GM21723 (cell line): ENCODE results near the gene PHPT1.
"Not testable (repeated sequence)": the region's sequence is repeated elsewhere in the genome, so short reads cannot be mapped to it uniquely, and the experiment has no call there.

Experiments used
- ATAC-seq: cut with Tn5 transposase; IDR thresholded peaks from one replicate; pipeline ENCODE4 v1.9.1; 2021; ENCODE audit warnings: mild to moderate bottlenecking, moderate library complexity; ENCODE audit not compliant: unreplicated experiment

Gene PHPT1

DNA sequence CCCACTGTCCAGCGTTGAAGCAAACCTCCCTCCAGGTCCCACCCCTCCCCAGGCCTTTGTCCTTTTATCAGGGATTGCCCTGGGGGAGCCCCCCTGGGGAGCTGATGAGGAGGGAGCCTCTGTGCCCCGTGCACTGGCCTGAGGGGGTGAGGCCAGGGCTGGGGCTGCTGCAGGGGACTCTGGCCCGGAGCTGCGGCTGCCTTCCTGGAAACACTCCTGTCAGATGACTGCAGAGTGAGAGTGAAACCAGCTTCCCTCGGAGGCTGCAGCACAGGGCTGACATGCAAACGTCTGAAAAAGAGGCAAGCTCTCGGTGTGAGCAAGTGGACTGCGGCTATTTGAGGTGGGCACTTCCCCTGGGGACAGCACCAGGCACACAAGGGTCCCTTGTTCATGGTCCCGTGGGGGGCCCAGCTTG, 32.5 kb downstream of the PHPT1 start:
- ATAC-seq: peak; percentile 36

DNA sequence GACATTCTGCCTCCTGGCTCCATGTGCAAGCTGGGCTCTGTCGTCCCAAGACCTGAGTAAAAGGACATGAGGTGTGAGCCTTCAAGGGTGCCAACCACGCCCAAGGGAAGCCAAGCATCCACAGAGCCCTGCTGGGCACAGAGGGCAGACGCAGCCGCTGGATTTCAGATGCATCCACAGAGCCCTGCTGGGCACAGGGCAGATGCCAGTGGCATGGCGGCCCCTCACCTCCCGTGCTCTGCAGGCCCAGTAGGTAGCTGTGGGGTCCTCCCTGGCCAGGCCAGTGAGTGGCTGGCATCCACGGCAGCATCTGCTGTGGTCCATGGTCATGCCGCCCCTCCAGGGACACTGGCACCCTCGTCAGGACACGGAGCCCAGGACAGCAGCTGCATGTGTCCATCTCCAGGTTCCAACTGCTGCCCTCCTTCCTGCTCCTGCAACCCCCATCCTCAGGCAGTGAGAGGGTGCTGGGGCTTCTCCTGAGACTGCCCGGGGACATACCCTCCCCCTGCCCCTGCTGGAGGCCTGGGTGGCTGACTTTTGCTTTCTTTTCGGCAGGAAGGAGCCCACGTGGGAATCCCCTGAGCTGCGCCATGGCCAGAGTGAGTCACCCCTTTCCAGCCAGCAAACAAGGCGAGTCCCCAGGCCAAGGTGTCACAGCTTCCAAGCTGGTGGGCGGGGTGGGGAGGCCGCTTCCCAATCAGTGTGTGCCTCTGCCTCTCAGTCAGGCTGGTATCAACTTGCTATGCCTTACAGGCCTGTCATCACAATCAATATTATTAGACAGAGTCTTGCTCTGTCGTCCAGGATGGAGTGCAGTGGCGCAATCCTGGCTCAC, 33.1 kb downstream of the PHPT1 start:
- ATAC-seq: peak; percentile 31

DNA sequence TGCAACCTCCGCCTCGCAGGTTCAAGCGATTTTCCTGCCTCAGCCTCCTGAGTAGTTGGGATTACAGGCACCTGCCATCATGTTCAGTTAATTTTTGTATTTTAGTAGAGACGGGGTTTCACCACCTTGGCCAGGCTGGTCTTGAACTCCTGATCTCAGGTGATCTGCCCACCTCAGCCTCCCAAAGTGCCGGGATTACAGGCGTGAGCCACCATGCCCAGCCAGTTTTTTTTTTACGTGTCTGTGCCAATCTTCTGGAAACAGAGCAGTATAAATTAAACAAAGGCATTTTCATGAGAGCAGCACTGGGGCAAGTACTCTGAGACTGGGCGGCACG, 33.7 kb downstream of the PHPT1 start:
- not testable (repeated sequence) for ATAC-seq

GRCh38 chr9:136883670-136884069, 34.5 kb downstream of the PHPT1 start:
- not testable (repeated sequence) for ATAC-seq

GRCh38 chr9:136885950-136886578, 36.9 kb downstream of the PHPT1 start, which contains the start of gene TRAF2:
TSS of gene TRAF2 (plus strand) at chr9:136886516. CDS start at chr9:136898741, 12,225 bp downstream.
- ATAC-seq: peak; percentile 75

DNA sequence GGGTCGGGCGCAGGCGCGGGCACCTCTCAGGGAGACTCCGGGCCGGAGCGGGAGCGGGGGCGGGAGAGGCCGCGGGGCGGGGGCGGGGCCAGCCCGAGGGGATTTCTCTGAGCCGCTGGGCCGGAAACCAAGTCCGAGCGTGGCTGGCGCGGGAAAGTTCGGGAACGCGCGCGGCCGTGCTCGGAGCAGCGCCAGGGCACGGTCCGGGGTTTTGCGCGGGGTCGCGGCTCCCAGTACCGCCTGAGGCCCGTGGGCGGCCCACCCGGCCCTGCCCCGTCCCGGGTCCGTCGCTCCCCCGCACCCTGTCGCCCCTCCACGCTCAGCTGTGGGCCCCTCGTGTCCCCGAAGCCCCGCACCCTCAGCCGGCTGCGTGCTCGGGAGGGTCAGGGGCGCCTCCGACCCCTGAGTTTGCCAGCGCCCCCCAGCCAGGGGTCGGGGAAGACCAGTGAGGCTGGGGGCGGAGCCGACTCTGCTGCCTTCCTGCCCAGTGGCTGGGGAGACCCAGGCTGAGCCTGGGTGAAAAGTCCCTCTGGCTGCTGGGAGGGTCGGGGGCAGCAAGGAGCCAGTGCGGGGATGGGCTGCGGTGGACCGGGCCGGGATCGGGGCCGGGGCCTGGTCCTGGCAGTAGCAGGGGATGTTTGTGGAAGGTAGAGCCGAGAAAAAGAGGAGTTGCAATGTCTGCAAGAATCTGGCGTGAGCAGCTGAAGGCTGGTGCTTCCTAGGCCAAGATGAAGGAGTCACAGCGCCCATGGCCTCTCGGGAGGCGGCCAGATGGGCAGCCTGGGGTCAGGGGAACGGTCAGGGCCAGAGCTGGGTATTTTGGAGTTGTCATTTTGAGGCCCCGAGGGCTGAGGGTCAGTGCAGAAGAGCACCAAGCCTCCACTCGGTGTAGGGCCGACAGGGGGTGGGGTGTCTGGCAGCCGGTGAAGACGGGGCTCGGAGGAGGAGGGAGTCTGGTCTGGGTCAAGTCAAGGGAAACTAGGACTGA, 37.7 kb downstream of the PHPT1 start:
- ATAC-seq: peak; percentile 29

DNA sequence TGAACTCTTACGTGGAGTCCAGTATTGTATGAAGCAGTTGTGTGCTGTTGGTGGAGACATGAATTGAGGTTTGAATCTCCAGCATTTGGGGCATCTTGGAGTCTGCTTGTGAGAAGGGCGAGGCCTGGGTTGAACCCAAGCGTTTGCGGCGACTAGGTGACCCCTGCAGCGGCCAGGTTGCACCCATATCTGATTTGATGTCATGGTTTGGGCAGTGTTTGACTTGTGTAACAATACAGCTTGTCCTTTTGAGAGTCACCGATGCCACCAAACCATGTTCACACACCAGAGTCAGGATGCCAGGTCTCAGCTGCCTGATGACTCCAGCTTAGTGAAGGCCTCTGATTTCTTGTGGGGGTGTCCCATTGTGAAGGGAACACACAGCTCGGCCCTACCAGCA, 39.2 kb downstream of the PHPT1 start:
- ATAC-seq: no peak

DNA sequence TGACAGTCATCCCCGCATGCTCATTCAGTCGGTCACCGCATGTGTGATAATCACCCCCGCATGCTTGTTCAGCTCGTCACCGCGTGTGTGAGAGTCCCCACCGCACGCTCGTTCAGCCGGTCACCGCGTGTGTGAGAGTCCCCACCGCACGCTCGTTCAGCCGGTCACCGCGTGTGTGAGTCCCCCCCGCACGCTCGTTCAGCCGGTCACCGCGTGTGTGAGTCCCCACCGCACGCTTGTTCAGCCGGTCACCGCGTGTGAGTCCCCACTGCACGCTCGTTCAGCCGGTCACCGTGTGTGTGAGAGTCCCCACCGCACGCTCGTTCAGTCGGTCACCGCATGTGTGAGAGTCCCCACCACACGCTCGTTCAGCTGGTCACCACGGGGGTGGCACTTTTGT, 40.6 kb downstream of the PHPT1 start:
- ATAC-seq: no peak

GRCh38 chr9:136890661-136891060, 41.5 kb downstream of the PHPT1 start:
- no peak for ATAC-seq

- no peak for ATAC-seq
Observed at GRCh38 chr9:136896027-136896426, 46.8 kb downstream of the PHPT1 start.

DNA sequence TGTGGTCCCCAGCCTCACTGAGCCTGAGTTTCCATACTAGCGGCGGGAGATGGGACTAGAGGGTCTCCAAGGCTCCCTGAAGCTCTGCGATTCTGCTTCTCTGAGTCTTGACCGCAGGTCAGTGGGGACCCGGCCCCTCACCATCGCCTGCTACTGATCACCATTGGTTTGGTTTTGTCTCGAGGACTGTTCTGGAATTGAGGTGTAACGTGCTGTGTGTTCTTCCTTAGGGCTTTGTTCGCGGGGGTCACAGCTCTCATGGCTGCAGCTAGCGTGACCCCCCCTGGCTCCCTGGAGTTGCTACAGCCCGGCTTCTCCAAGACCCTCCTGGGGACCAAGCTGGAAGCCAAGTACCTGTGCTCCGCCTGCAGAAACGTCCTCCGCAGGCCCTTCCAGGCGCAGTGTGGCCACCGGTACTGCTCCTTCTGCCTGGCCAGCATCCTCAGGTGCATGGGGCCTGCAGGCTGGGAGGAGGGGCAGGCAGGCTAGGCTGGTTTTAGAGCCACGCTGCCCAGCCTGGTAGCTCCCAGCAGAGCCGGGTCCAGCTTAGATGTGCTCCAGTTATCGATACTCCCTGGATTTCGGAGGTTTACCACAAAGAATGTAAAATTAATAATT, 49.4 kb downstream of the PHPT1 start:
- ATAC-seq: no peak

DNA sequence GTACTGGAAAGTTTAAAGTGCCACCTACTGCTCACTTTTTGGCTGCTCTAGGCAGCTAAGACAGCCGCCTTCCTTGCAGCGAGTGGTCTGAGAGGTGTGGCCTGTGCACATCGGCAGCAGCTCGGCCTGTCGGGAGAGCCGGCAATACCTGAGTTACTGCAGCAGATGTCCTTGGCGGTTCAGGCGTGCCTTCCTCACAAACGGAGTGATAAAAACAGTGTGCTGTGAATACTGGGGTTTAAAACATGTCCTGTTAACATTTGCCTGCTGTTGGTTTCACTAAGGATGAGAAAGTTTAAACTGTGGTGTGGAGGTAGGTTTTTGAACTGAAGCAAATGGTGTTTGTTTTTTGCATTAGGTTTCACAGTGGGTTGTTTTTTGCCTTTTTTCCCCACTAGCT, 50.0 kb downstream of the PHPT1 start:
- ATAC-seq: peak; percentile 46

DNA sequence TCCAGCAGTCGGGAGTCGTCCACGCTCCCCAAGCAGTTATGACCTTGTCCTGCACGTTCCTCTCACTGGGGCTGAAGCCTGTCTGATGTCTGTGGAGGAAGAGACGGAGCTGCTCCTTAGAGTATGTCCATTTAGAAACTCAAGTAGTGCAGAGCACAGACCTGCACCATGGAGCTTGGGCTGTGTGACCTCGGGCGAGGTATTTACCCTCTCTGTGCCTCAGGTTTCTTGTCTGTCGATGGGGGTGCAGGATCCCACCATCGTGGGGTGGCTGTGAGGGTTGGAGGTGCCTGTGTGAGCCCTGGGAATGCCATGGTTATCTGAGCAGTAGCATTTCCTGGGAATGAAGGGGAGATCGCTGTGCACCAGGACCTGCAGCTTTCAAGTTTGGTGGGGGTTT, 51.3 kb downstream of the PHPT1 start:
- no peak for ATAC-seq
